OCI-LY7 (cell line): ENCODE results near the gene C3. TPM values are rescaled to one million over a fixed set of nuclear protein-coding genes. Genes with fewer than 3 reads are reported as not detected.

Experiments used
- BruUV-seq: library from RNA; stranded (reverse); fragments of 400-500 nt; replicated peaks from 2 replicates; lab custom pipeline; 2021; lab: Mats Ljungman, UMichigan
- CTCF ChIA-PET: fragments of 300-600 bp; sonication (Branson Sonifier 250); formaldehyde crosslinking; loops from one replicate; lab custom pipeline; 2022; ENCODE audit warnings: antibody characterized with exemption; ENCODE audit not compliant: unreplicated experiment; lab: Charles Lee
- POLR2A ChIA-PET: fragments of 300-600 bp; sonication (Branson Sonifier 250); formaldehyde crosslinking; loops from one replicate; lab custom pipeline; 2022; ENCODE audit warnings: antibody characterized with exemption; lab: Charles Lee
- DNase-seq: peaks from one replicate; pipeline ENCODE4 v3.0.0-alpha.2; 2015; ENCODE audit warnings: low spot score
- H2AFZ ChIP-seq: fragments of 200-600 bp; sonication (generic), shearing (Covaris generic); 2 replicates; pipeline ENCODE4 v1.6.1; 2014; ENCODE audit warnings: mild to moderate bottlenecking, antibody characterized with exemption, low read length, moderate library complexity
- H3K27ac ChIP-seq: fragments of 200-600 bp; sonication (generic); 2 replicates; pipeline ENCODE4 v1.5.1; 2014; ENCODE audit warnings: mixed run types, low read depth, mild to moderate bottlenecking, moderate library complexity, low read length, inconsistent platforms; ENCODE audit not compliant: poor library complexity, severe bottlenecking
- H3K36me3 ChIP-seq: fragments of 200-600 bp; sonication (generic); 2 replicates; pipeline ENCODE4 v1.6.1; 2014; ENCODE audit warnings: mild to moderate bottlenecking, antibody characterized with exemption, low read length, moderate library complexity, mixed read lengths; ENCODE audit not compliant: insufficient read depth
- H3K4me1 ChIP-seq: fragments of 200-600 bp; sonication (generic); 2 replicates; pipeline ENCODE4 v1.5.1; 2014; ENCODE audit warnings: mild to moderate bottlenecking, low read length; ENCODE audit not compliant: insufficient read depth, poor library complexity, severe bottlenecking
- H3K4me2 ChIP-seq: fragments of 200-600 bp; sonication (generic); 2 replicates; pipeline ENCODE4 v1.6.1; 2014; ENCODE audit warnings: mild to moderate bottlenecking, low read length
- H3K4me3 ChIP-seq: fragments of 200-600 bp; sonication (generic); 2 replicates; pipeline ENCODE4 v1.5.1; 2014; ENCODE audit warnings: mild to moderate bottlenecking, low read depth, low read length; ENCODE audit not compliant: poor library complexity, severe bottlenecking
- H3K79me2 ChIP-seq: fragments of 200-600 bp; sonication (generic); 2 replicates; pipeline ENCODE4 v1.6.1; 2016; ENCODE audit warnings: low read depth, mild to moderate bottlenecking, low read length, moderate library complexity, mixed read lengths; ENCODE audit not compliant: insufficient read depth
- H3K9me2 ChIP-seq: fragments of 200-600 bp; sonication (generic); 2 replicates; pipeline ENCODE4 v1.6.1; 2016; ENCODE audit warnings: mild to moderate bottlenecking, low read length, mixed read lengths; ENCODE audit not compliant: insufficient read depth
- H3K9me3 ChIP-seq: fragments of 200-600 bp; sonication (generic); 2 replicates; pipeline ENCODE4 v1.6.1; 2014; ENCODE audit warnings: mild to moderate bottlenecking, mixed run types, low read length, mixed read lengths
- H4K20me1 ChIP-seq: fragments of 200-600 bp; sonication (generic); 2 replicates; pipeline ENCODE4 v1.6.1; 2014; ENCODE audit warnings: mild to moderate bottlenecking, antibody characterized with exemption, low read length, moderate library complexity, mixed read lengths; ENCODE audit not compliant: insufficient read depth
- CTCF ChIP-seq: fragments of 200-600 bp; sonication (generic); conservative IDR thresholded peaks from 2 replicates; pipeline ENCODE4 v1.5.1; 2014; ENCODE audit warnings: mild to moderate bottlenecking, antibody characterized with exemption, low read length, moderate library complexity, mixed read lengths
- EZH2phosphoT487 ChIP-seq: fragments of 200-600 bp; sonication (generic); IDR thresholded peaks from 2 replicates; pipeline ENCODE4 v1.6.1; 2018; ENCODE audit warnings: low read depth, borderline replicate concordance, mild to moderate bottlenecking, mixed run types, antibody characterized with exemption, low read length, moderate library complexity, mixed read lengths
- intact Hi-C: fragments of 100-400 bp; cut with micrococcal nuclease; formaldehyde crosslinking; loops from one replicate; pipeline ENCODE4 v1.10.0; 2022; ENCODE audit not compliant: unreplicated experiment
- total RNA-seq, 2 experiments: library from RNA; depleted of rRNA in 1 of 2; stranded (reverse); fragments of >200 nt in 1 of 2; shearing (Covaris generic) in 1 of 2; gene quantifications; 2 replicates each; pipeline ENCODE4 v1.2.3, GENCODE V29; 2014 to 2022

C3 gene
- total RNA-seq, 2 experiments from 2014 or later: 0.13 TPM; not detected in 1

- Histone ChIP-seq H3K4me3 (no peak overlapping the region), H3K4me1 (peaks cover 14% of the 10 kb centered on the region), H3K79me2 (no peaks in the 10 kb centered on the region), H2AFZ (no peak overlapping the region), H3K27ac (no peak overlapping the region), H3K4me2 (no peak overlapping the region), H3K9me2 (no peaks in the 10 kb centered on the region), H3K36me3 (no peaks in the 10 kb centered on the region), H3K9me3 (no peaks in the 10 kb centered on the region), H4K20me1 (no peaks in the 10 kb centered on the region)
- no peak for DNase-seq
- TF ChIP-seq EZH2phosphoT487 (no peak), CTCF (no peak)
- intact Hi-C loops: no loop called here
- no TSS peak for BruUV-seq
- POLR2A ChIA-PET: no interaction called here
- CTCF ChIA-PET: no interaction called here
Measured at GRCh38 chr19:6678690-6679109, 41.8 kb downstream of the C3 start.

DNA sequence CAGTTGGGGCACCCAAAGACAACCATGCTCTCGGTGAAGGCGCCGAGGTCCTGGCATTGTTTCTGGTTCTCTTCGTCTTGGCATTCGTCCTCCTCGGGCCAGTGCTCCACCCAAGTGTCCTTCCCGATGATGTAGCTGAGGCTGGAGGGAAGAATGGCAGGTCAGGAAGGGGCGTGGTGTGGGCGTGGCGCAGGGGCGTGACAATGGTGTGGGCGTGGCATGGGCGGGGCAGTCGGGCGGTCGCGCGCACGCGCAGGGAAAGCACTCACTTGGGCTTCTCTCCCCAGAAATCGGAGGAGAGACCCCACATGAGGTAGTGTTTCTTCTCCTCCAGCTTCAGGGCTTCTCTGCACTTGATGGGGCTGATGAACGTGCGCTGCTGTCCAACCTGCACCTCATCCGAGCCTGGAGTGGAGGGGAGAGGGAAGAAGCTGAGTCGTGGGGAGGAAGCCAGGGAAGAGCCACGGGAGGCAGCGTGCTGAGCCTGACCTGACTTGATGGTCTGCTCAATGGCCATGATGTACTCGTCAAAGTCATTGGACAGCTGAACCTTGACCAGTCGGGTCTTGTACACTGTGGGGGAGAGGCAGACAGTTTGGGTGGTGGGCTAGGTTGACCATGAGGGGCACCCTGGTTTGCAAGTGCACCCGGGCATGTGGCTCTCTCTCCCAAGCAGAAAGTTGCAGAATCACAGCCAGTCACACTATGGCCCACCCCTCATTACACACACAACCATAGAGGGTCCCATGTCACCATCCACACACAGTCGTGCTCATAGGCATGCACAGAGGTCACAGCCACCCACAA lies 42.4 kb downstream of the C3 start:
- H4K20me1 ChIP-seq: no peaks in the 10 kb centered on the region
- no peak for DNase-seq
- no peaks in the 10 kb centered on the region for H3K79me2 ChIP-seq
- H3K36me3 ChIP-seq: no peaks in the 10 kb centered on the region
- H3K4me3 ChIP-seq: no peak overlapping the region
- no peak overlapping the region for H2AFZ ChIP-seq
- no peaks in the 10 kb centered on the region for H3K9me3 ChIP-seq
- peaks cover 14% of the 10 kb centered on the region for H3K4me1 ChIP-seq
- intact Hi-C loops: no loop called here
- no peak overlapping the region for H3K4me2 ChIP-seq
- BruUV-seq: no TSS peak
- TF ChIP-seq EZH2phosphoT487: no peak
- TF ChIP-seq CTCF: no peak
- H3K9me2 ChIP-seq: no peaks in the 10 kb centered on the region
- H3K27ac ChIP-seq: no peak overlapping the region
- CTCF ChIA-PET: no interaction called here
- POLR2A ChIA-PET: no interaction called here

DNA sequence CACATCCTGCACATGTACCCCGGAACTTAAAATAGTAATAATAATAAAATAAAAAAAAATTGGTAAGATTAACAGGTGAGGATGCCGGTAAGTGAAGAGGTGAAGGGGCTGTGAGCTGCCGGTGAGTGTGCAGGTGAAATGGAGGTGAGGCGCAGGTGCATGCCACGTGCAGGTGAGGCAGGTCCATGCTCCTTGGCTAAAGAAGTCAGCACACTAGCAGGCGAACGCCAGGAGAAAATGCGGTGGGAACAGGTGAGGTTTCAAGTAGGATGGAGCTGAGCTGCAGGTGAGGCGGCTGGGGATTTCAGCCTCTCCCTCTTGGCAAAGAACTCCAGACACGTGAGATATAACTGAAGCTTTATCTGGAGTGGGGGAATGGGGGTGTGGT lies 43.0 kb downstream of the C3 start:
- H3K36me3 ChIP-seq: no peaks in the 10 kb centered on the region
- ChIA-PET POLR2A (no interaction called here), CTCF (no interaction called here)
- H3K4me2 ChIP-seq: no peak overlapping the region
- intact Hi-C loops: no loop called here
- H3K27ac ChIP-seq: no peak overlapping the region
- no peak for DNase-seq
- H3K4me1 ChIP-seq: peaks cover 11% of the 10 kb centered on the region
- no peak overlapping the region for H2AFZ ChIP-seq
- H4K20me1 ChIP-seq: no peaks in the 10 kb centered on the region
- no peak for TF ChIP-seq EZH2phosphoT487
- no peak for TF ChIP-seq CTCF
- no peaks in the 10 kb centered on the region for H3K9me2 ChIP-seq
- H3K4me3 ChIP-seq: no peak overlapping the region
- BruUV-seq: no TSS peak
- no peaks in the 10 kb centered on the region for H3K9me3 ChIP-seq
- H3K79me2 ChIP-seq: no peaks in the 10 kb centered on the region
